GM12878 (cell line): Measurements from ENCODE around the gene TMEM255A. TPM values are rescaled to one million over a fixed set of nuclear protein-coding genes. Genes with fewer than 3 reads are reported as not detected.

Experiments used
- ATAC-seq: fragments of 200-7000 bp; cut with Tn5 transposase; 3 replicates; pipeline ENCODE4 v1.9.1; 2020; ENCODE audit warnings: mild to moderate bottlenecking, moderate library complexity
- BruUV-seq: library from RNA; stranded (reverse); fragments of 400-500 nt; replicated peaks from 2 replicates; lab custom pipeline; 2021; lab: Mats Ljungman, UMichigan
- CTCF ChIA-PET: fragments of 300-600 bp; sonication (Branson Sonifier 250); formaldehyde crosslinking; extraction: SDS; loops from one replicate; lab custom pipeline; 2021; ENCODE audit warnings: inconsistent platforms; lab: Yijun Ruan, JAX
- POLR2A ChIA-PET: fragments of 350-600 bp; formaldehyde crosslinking; extraction: SDS; loops from one replicate; lab custom pipeline; 2021; ENCODE audit warnings: inconsistent platforms; lab: Charles Lee
- RAD21 ChIA-PET: fragments of 300-600 bp; sonication (Branson Sonifier 250); formaldehyde crosslinking; loops from one replicate; lab custom pipeline; 2023; ENCODE audit warnings: antibody characterized with exemption; ENCODE audit not compliant: unreplicated experiment; lab: Charles Lee
- SMC1A ChIA-PET: fragments of 300-600 bp; sonication (Branson Sonifier 250); formaldehyde crosslinking; loops from one replicate; lab custom pipeline; 2023; ENCODE audit not compliant: unreplicated experiment, uncharacterized antibody; lab: Charles Lee
- DNase-seq: peaks from one replicate; pipeline ENCODE4 v3.0.0-alpha.2; 2011; ENCODE audit warnings: low read depth, low spot score
- FAIRE-seq: peaks from 3 replicates; lab custom pipeline; 2011; peaks lifted over from hg19 to GRCh38; lab: Jason Lieb, UNC
- H2AFZ ChIP-seq: 2 replicates; pipeline ENCODE4 v1.6.0; 2011; ENCODE audit warnings: low read depth, low read length, control low read depth; ENCODE audit not compliant: control insufficient read depth
- H3K27ac ChIP-seq: 2 replicates; pipeline ENCODE4 v1.5.1; 2011; ENCODE audit warnings: control low read depth; ENCODE audit not compliant: control insufficient read depth, insufficient read depth
- H3K27me3 ChIP-seq, 2 experiments: replicated peaks in 1 of 2; 2 replicates each; pipeline versions ENCODE4 v1.6.0 to v1.6.1; 2011; ENCODE audit warnings: low read length in 1 of 2; ENCODE audit not compliant: control insufficient read depth in 2 of 2, insufficient read depth in 2 of 2
- H3K36me3 ChIP-seq, 2 experiments: 2 replicates each; pipeline ENCODE4 v1.5.1; 2011; ENCODE audit warnings: low read length in 1 of 2; ENCODE audit not compliant: control insufficient read depth in 2 of 2, insufficient read depth in 2 of 2
- H3K4me1 ChIP-seq: 2 replicates; pipeline ENCODE4 v1.6.1; 2011; ENCODE audit warnings: mild to moderate bottlenecking, low read length, moderate library complexity, mixed read lengths; ENCODE audit not compliant: control insufficient read depth, insufficient read depth
- H3K4me2 ChIP-seq: 2 replicates; pipeline ENCODE4 v1.6.0; 2011; ENCODE audit warnings: control low read depth; ENCODE audit not compliant: control insufficient read depth, insufficient read depth
- H3K4me3 ChIP-seq: fragments of 200-600 bp; sonication (generic); 2 replicates; pipeline ENCODE4 v1.5.1; 2016
- H3K79me2 ChIP-seq: 2 replicates; pipeline ENCODE4 v1.6.0; 2011; ENCODE audit warnings: low read length; ENCODE audit not compliant: control insufficient read depth, insufficient read depth
- H3K9ac ChIP-seq: 2 replicates; pipeline ENCODE4 v1.8.0; 2011; ENCODE audit warnings: low read length, control low read depth, mixed read lengths; ENCODE audit not compliant: control insufficient read depth, insufficient read depth
- H3K9me3 ChIP-seq: replicated peaks from 3 replicates; pipeline ENCODE4 v1.5.1; 2011; ENCODE audit warnings: mild to moderate bottlenecking, low read length; ENCODE audit not compliant: control insufficient read depth, insufficient read depth
- H4K20me1 ChIP-seq: 2 replicates; pipeline ENCODE4 v1.6.0; 2011; ENCODE audit not compliant: control insufficient read depth, insufficient read depth
- BACH1 ChIP-seq: fragments of 450-650 bp; IDR thresholded peaks from 2 replicates; pipeline ENCODE4 v1.6.1; 2017; ENCODE audit warnings: mild to moderate bottlenecking, borderline replicate concordance
- CHD2 ChIP-seq: IDR thresholded peaks from 2 replicates; pipeline ENCODE4 v1.6.1; 2011; ENCODE audit warnings: low read depth, low read length, improper control_type of control experiment, borderline replicate concordance
- IKZF1 ChIP-seq: fragments of 450-650 bp; conservative IDR thresholded peaks from 2 replicates; pipeline ENCODE4 v1.6.1; 2017; ENCODE audit warnings: antibody characterized with exemption, mild to moderate bottlenecking
- IKZF2 ChIP-seq, 2 experiments: fragments of 450-650 bp; IDR thresholded peaks; 2 replicates each; pipeline ENCODE4 v1.6.1; 2017; ENCODE audit warnings: mild to moderate bottlenecking in 2 of 2, moderate library complexity in 2 of 2
- KDM1A ChIP-seq: fragments of 200-600 bp; sonication (generic); IDR thresholded peaks from 2 replicates; pipeline ENCODE4 v1.6.1; 2016; ENCODE audit warnings: borderline replicate concordance
- NRF1 ChIP-seq: conservative IDR thresholded peaks from 2 replicates; pipeline ENCODE4 v1.6.1; 2011; ENCODE audit warnings: mild to moderate bottlenecking, low read depth, low read length, improper control_type of control experiment
- PBX3 ChIP-seq: IDR thresholded peaks from 2 replicates; pipeline ENCODE4 v1.6.1; 2011; ENCODE audit warnings: mild to moderate bottlenecking, low read depth, low read length, moderate library complexity; ENCODE audit not compliant: insufficient replicate concordance
- RAD21 ChIP-seq: IDR thresholded peaks from 2 replicates; pipeline ENCODE4 v1.6.1; 2011; ENCODE audit warnings: mild to moderate bottlenecking, low read depth, low read length, moderate library complexity; ENCODE audit not compliant: insufficient read depth
- RUNX3 ChIP-seq: IDR thresholded peaks from 2 replicates; pipeline ENCODE4 v1.6.1; 2012; ENCODE audit warnings: low read length, inconsistent platforms
- WGBS: methylation state at CpG from one replicate; pipeline ENCODE4 v1.1.6; 2016; ENCODE audit warnings: low lambda C conversion rate; ENCODE audit not compliant: insufficient replicate concordance, insufficient coverage; ENCODE audit errors: missing lambda C conversion rate; 5-methylcytosine and 5-hydroxymethylcytosine counted together
- in situ Hi-C: fragments of 300-500 bp; cut with MboI; formaldehyde crosslinking; loops from 9 replicates; pipeline ENCODE4 v1.14.3; 2018; ENCODE audit warnings: mixed read lengths
- intact Hi-C: fragments of 100-400 bp; cut with micrococcal nuclease; formaldehyde crosslinking; loops from one replicate; pipeline ENCODE4 v1.14.2; 2022; ENCODE audit not compliant: unreplicated experiment
- polyA plus RNA-seq, 11 experiments: library from polyadenylated mRNA; depleted of rRNA in 4 of 11; unstranded in 6 of 11; stranded (reverse) in 5 of 11; fragments of >200 nt; fragmentation: Nextera tagmentation in 4 of 11; fragmentation: Illumina TruSeq in 1 of 11; extraction: Ambion mirVana in 4 of 11; extraction: Trizol in 1 of 11; gene quantifications; 1 replicate in 1 of 11; 2 replicates in 10 of 11; pipeline versions ENCODE4 v1.2.1 to v1.2.3, GENCODE V29; 2011 to 2016; ENCODE audit warnings: inconsistent platforms in 2 of 11, missing spikeins in 2 of 11, low read depth in 1 of 11
- total RNA-seq, 4 experiments: library from RNA; depleted of rRNA in 3 of 4; stranded (reverse); fragments of >200 nt in 3 of 4; fragmentation: Illumina TruSeq in 1 of 4; extraction: Trizol in 1 of 4; gene quantifications; 2 replicates each; pipeline versions ENCODE4 v1.2.1 to v1.2.3, GENCODE V29; 2013 to 2021
- TF ChIP-seq, protein P1 (sequence below): fragments of 450-650 bp; IDR thresholded peaks from 2 replicates; pipeline ENCODE4 v1.6.1; 2017; ENCODE audit warnings: borderline replicate concordance
- TF ChIP-seq, protein P2 (sequence below): fragments of 450-650 bp; IDR thresholded peaks from 2 replicates; pipeline ENCODE4 v1.6.1; 2017; ENCODE audit warnings: low read depth, mild to moderate bottlenecking, moderate library complexity

Gene TMEM255A
- total and polyA plus RNA-seq, 10 of the 15 experiments (the other 5 are each of a cell fraction or from before 2014, with no cell fraction given) = 0.90 to 5.4 (median 1.3) TPM

DNA sequence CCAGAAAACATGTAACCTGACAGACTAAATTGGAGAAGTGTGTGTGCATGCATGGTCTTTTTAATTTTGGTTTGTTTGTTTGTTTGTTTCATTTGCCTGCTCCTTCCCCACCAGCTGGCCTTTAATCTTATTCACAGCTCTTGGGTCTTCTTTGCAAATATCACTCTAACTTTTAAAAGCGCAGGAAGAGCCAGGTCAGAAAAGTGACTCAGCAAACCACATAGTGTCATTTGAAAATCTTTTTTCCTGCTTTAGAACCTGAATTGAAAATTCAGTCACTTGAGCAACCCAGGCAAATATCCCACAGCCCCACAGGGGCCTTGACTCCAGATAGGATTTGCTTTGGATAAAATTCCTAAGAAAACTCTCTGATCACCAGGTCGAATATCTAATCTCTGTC lies 4.6 kb downstream of the TMEM255A start:
- Histone ChIP-seq H3K79me2 (no peaks in the 10 kb centered on the region), H4K20me1 (no peaks in the 10 kb centered on the region), H3K27ac (no peak overlapping the region), H3K27me3 (peaks cover 2 to 7% of the 10 kb centered on the region in 2 experiments; a peak in 3 of 4 replicates), H3K36me3 (no peaks in the 10 kb centered on the region), H3K4me1 (peaks cover 3% of the 10 kb centered on the region), H3K9ac (no peak overlapping the region), H3K4me3 (no peak overlapping the region), H2AFZ (no peak overlapping the region), H3K4me2 (0 out of 2 replicates have a peak overlapping the region, but pooled peaks have one; percentile 22), H3K9me3 (no peaks in the 10 kb centered on the region)
- DNase-seq (no peak), ATAC-seq (no peak), FAIRE-seq (no peak)
- in situ Hi-C loops = loop anchor here (5.0 kb wide), 1 partner anchor 54 kb away; the partner anchor contains the start of gene ZBTB33
- 8% methylated on average over 2 of the region's 2 CpGs for WGBS
- intact Hi-C loops = no loop called here
- SMC1A ChIA-PET = interaction anchor here (0.8 to 1.0 kb wide), 2 partner anchors 14 to 19 kb away, joined by 3 read pairs; no protein-coding TSS in a partner anchor
- POLR2A ChIA-PET = interaction anchor here (1.2 kb wide), 1 partner anchor 19 kb away, joined by 3 read pairs; no protein-coding TSS in a partner anchor
- RAD21 ChIA-PET = no interaction called here
- no TSS peak for BruUV-seq
- TF ChIP-seq NRF1 (no peak), BACH1 (peak; percentile 81; the same call in 1 of the 2 replicates), CHD2 (no peak), IKZF1 (0 out of 2 replicates have a peak, but pooled peaks have one; percentile 17), RUNX3 (peak; percentile 31; the same call in 1 of the 2 replicates), IKZF2 (IDR thresholded peaks at IDR 0.05) (peak; percentile 25 to 26; a peak in 2 of 4 replicates), KDM1A (no peak), PBX3 (no peak), RAD21 (no peak)
- TF ChIP-seq, protein P1, sequence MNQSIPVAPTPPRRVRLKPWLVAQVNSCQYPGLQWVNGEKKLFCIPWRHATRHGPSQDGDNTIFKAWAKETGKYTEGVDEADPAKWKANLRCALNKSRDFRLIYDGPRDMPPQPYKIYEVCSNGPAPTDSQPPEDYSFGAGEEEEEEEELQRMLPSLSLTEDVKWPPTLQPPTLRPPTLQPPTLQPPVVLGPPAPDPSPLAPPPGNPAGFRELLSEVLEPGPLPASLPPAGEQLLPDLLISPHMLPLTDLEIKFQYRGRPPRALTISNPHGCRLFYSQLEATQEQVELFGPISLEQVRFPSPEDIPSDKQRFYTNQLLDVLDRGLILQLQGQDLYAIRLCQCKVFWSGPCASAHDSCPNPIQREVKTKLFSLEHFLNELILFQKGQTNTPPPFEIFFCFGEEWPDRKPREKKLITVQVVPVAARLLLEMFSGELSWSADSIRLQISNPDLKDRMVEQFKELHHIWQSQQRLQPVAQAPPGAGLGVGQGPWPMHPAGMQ = no peak
- TF ChIP-seq, protein P2, sequence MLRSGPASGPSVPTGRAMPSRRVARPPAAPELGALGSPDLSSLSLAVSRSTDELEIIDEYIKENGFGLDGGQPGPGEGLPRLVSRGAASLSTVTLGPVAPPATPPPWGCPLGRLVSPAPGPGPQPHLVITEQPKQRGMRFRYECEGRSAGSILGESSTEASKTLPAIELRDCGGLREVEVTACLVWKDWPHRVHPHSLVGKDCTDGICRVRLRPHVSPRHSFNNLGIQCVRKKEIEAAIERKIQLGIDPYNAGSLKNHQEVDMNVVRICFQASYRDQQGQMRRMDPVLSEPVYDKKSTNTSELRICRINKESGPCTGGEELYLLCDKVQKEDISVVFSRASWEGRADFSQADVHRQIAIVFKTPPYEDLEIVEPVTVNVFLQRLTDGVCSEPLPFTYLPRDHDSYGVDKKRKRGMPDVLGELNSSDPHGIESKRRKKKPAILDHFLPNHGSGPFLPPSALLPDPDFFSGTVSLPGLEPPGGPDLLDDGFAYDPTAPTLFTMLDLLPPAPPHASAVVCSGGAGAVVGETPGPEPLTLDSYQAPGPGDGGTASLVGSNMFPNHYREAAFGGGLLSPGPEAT = peak; percentile 15; the same call in 1 of the 2 replicates
- CTCF ChIA-PET = interaction anchor here (1.5 kb wide), 1 partner anchor 19 kb away, joined by 4 read pairs; no protein-coding TSS in a partner anchor
